K562 (cell line): Measurements from ENCODE around the gene RADX. TPM values are rescaled to one million over a fixed set of nuclear protein-coding genes. Genes with fewer than 3 reads are reported as not detected.

Experiments used
- ATAC-seq: fragments of 200-7000 bp; cut with Tn5 transposase; 3 replicates; pipeline ENCODE4 v1.9.1; 2020; ENCODE audit warnings: moderate library complexity
- BruUV-seq: library from RNA; stranded (reverse); fragments of 400-500 nt; replicated peaks from 2 replicates; lab custom pipeline; 2021; lab: Mats Ljungman, UMichigan
- CTCF ChIA-PET: fragments of 300-600 bp; formaldehyde crosslinking; extraction: SDS; loops from one replicate; lab custom pipeline; 2021; ENCODE audit warnings: low intra/inter-chr PET ratio; lab: Yijun Ruan, JAX
- POLR2A ChIA-PET: fragments of 300-600, 350-650 bp; sonication (Branson Sonifier 250); formaldehyde crosslinking; extraction: SDS; loops from one replicate; lab custom pipeline; 2021; ENCODE audit warnings: antibody characterized with exemption, inconsistent platforms; lab: Yijun Ruan, JAX
- DNase-seq, 4 experiments: peaks; one replicate each; pipeline versions ENCODE4 v3.0.0 to v3.0.0-alpha.2; 2011 to 2018; ENCODE audit warnings: low spot score in 3 of 4, mixed read lengths in 3 of 4; ENCODE audit errors: extremely low read depth in 1 of 4
- FAIRE-seq: peaks from 2 replicates; lab custom pipeline; 2011; peaks lifted over from hg19 to GRCh38; lab: Jason Lieb, UNC
- H2AFZ ChIP-seq: 2 replicates; pipeline ENCODE4 v1.6.0; 2011; ENCODE audit warnings: low read depth, low read length, control low read depth, inconsistent platforms
- H3K27ac ChIP-seq: fragments of 200-600 bp; 3 replicates; pipeline ENCODE4 v1.8.0; 2011; ENCODE audit warnings: low read depth, mild to moderate bottlenecking, control low read depth, inconsistent platforms, low read length, moderate library complexity, mixed read lengths; ENCODE audit errors: extremely low read depth
- H3K27me3 ChIP-seq, 2 experiments: fragments of 300-600 bp in 1 of 2; 2 replicates in 1 of 2; 3 replicates in 1 of 2; pipeline versions ENCODE4 v1.6.0 to v1.8.0; 2011; ENCODE audit warnings: inconsistent platforms in 2 of 2, low read length in 2 of 2, mild to moderate bottlenecking in 1 of 2, mixed read lengths in 1 of 2, moderate library complexity in 1 of 2; ENCODE audit not compliant: control insufficient read depth in 2 of 2, insufficient read depth in 2 of 2
- H3K36me3 ChIP-seq: fragments of 300-600 bp; 3 replicates; pipeline ENCODE4 v1.8.0; 2011; ENCODE audit warnings: mild to moderate bottlenecking, low read length, inconsistent platforms; ENCODE audit not compliant: control insufficient read depth, insufficient read depth
- H3K4me1 ChIP-seq, 2 experiments: fragments of 200-600 bp in 1 of 2; replicated peaks in 1 of 2; 2 replicates in 1 of 2; 3 replicates in 1 of 2; pipeline versions ENCODE4 v1.5.1 to v1.8.0; 2011; ENCODE audit warnings: inconsistent platforms in 2 of 2, low read length in 2 of 2, mild to moderate bottlenecking in 1 of 2, mixed read lengths in 1 of 2, moderate library complexity in 1 of 2; ENCODE audit not compliant: control insufficient read depth in 2 of 2, insufficient read depth in 2 of 2
- H3K4me2 ChIP-seq: 2 replicates; pipeline ENCODE4 v1.6.1; 2011; ENCODE audit warnings: low read length, control low read depth, inconsistent platforms, mixed read lengths; ENCODE audit not compliant: insufficient read depth
- H3K4me3 ChIP-seq: fragments of 200-600 bp; sonication (generic), shearing (Covaris generic); 2 replicates; pipeline ENCODE4 v1.5.1; 2016; ENCODE audit warnings: control low read depth, inconsistent platforms
- H3K79me2 ChIP-seq: fragments of 200-600 bp; 3 replicates; pipeline ENCODE4 v1.8.0; 2011; ENCODE audit warnings: low read length, inconsistent platforms; ENCODE audit not compliant: control insufficient read depth, insufficient read depth
- H3K9ac ChIP-seq, 2 experiments: 2 replicates each; pipeline versions ENCODE4 v1.6.0 to v1.6.1; 2011; ENCODE audit warnings: low read depth in 2 of 2, low read length in 2 of 2, control low read depth in 1 of 2, inconsistent platforms in 1 of 2, mild to moderate bottlenecking in 1 of 2, mixed read lengths in 1 of 2; ENCODE audit not compliant: insufficient read depth in 1 of 2
- H3K9me1 ChIP-seq: one replicate; pipeline ENCODE4 v1.6.0; 2011; ENCODE audit warnings: inconsistent platforms, mild to moderate bottlenecking, low read length, moderate library complexity; ENCODE audit not compliant: control insufficient read depth, insufficient read depth
- H3K9me3 ChIP-seq: replicated peaks from 2 replicates; pipeline ENCODE4 v1.5.1; 2011; ENCODE audit warnings: low read depth, low read length, inconsistent platforms; ENCODE audit not compliant: control insufficient read depth, insufficient read depth
- H4K20me1 ChIP-seq: replicated peaks from 2 replicates; pipeline ENCODE4 v1.6.1; 2011; ENCODE audit warnings: low read length, inconsistent platforms, mixed read lengths; ENCODE audit not compliant: control insufficient read depth, insufficient read depth
- BDP1 ChIP-seq: IDR thresholded peaks from 3 replicates; pipeline ENCODE4 v1.6.1; 2011; ENCODE audit not compliant: insufficient read length, insufficient read depth
- ILK ChIP-seq: fragments of 450-650 bp; IDR thresholded peaks from 2 replicates; pipeline ENCODE4 v1.6.1; 2016; ENCODE audit warnings: missing genetic modification characterization, low read depth, mild to moderate bottlenecking, missing compliant biosample characterization, moderate library complexity, borderline replicate concordance
- PHB ChIP-seq: fragments of 250-450 bp; sonication (Bioruptor Pico); IDR thresholded peaks from 2 replicates; pipeline ENCODE4 v1.5.0; 2021
- PURB ChIP-seq: sonication (generic); formaldehyde crosslinking; IDR thresholded peaks from 2 replicates; pipeline ENCODE4 v1.9.0; 2021; ENCODE audit warnings: low read depth, mild to moderate bottlenecking, missing genetic modification reagents
- SNAPC5 ChIP-seq: fragments of 250-450 bp; sonication (Bioruptor Pico); IDR thresholded peaks from 2 replicates; pipeline ENCODE4 v1.8.0; 2021; ENCODE audit warnings: moderate library complexity, mild to moderate bottlenecking, inconsistent platforms
- UBTF ChIP-seq, 2 experiments: IDR thresholded peaks; 2 replicates each; pipeline ENCODE4 v1.6.1; 2012; ENCODE audit warnings: improper control_type of control experiment in 2 of 2, low read depth in 2 of 2, low read length in 2 of 2, borderline replicate concordance in 1 of 2
- ZNF146 ChIP-seq: IDR thresholded peaks from one replicate; pipeline ENCODE4 v1.6.1; 2018; ENCODE audit warnings: missing compliant biosample characterization; ENCODE audit not compliant: unreplicated experiment
- ZNF280A ChIP-seq: fragments of 450-650 bp; IDR thresholded peaks from 2 replicates; pipeline ENCODE4 v1.6.1; 2018; ENCODE audit warnings: mild to moderate bottlenecking, low read depth; ENCODE audit not compliant: partially characterized antibody
- ZNF41 ChIP-seq: fragments of 250-450 bp; sonication (Bioruptor Pico); conservative IDR thresholded peaks from 2 replicates; pipeline ENCODE4 v1.4.0; 2020; ENCODE audit warnings: mild to moderate bottlenecking
- ZNF431 ChIP-seq: sonication (generic); formaldehyde crosslinking; IDR thresholded peaks from 2 replicates; pipeline ENCODE4 v1.8.0; 2022; ENCODE audit warnings: mild to moderate bottlenecking, missing genetic modification reagents
- WGBS: fragments of 100-300 bp; shearing (Covaris generic); methylation state at CpG from one replicate; pipeline ENCODE4 v1.1.6; 2016; ENCODE audit warnings: low coverage, mixed read lengths; ENCODE audit not compliant: insufficient coverage; ENCODE audit errors: missing lambda C conversion rate; 5-methylcytosine and 5-hydroxymethylcytosine counted together
- in situ Hi-C: fragments of 300-500 bp; cut with MboI; formaldehyde crosslinking; loops from 4 replicates; pipeline ENCODE4 v1.15.0; 2018; ENCODE audit warnings: inconsistent platforms, mixed read lengths
- intact Hi-C: fragments of 100-400 bp; cut with micrococcal nuclease; formaldehyde crosslinking; loops from 2 replicates; pipeline ENCODE4 v1.14.2; 2022
- polyA plus RNA-seq, 8 experiments: library from polyadenylated mRNA; depleted of rRNA in 4 of 8; stranded (reverse) in 5 of 8; unstranded in 3 of 8; fragments of >200 nt; fragmentation: Nextera tagmentation in 2 of 8; fragmentation: Illumina TruSeq in 1 of 8; extraction: Ambion mirVana in 2 of 8; extraction: Trizol in 1 of 8; gene quantifications; 2 replicates each; pipeline versions ENCODE4 v1.2.1 to v1.2.3, GENCODE V29; 2011 to 2014; ENCODE audit warnings: inconsistent platforms in 1 of 8, missing spikeins in 1 of 8
- total RNA-seq, 7 experiments: library from RNA; depleted of rRNA in 6 of 7; stranded (reverse); fragments of >200 nt in 6 of 7; fragmentation: Illumina TruSeq in 2 of 7; extraction: Trizol in 2 of 7; gene quantifications; 2 replicates each; pipeline versions ENCODE4 v1.2.1 to v1.2.3, GENCODE V29; 2011 to 2021; ENCODE audit warnings: low replicate concordance in 1 of 7
- TF ChIP-seq, protein P1 (sequence below): IDR thresholded peaks from 3 replicates; pipeline ENCODE4 v1.6.1; 2011; ENCODE audit warnings: borderline replicate concordance, mild to moderate bottlenecking; ENCODE audit not compliant: insufficient read length, insufficient read depth

Gene RADX
- total and polyA plus RNA-seq, 9 of the 15 experiments (the other 6 are each of a cell fraction or from before 2014, with no cell fraction given): 0.03 to 0.40 (median 0.12) TPM; not detected in 1

- H3K36me3 ChIP-seq: no peaks in the 10 kb centered on the region
- no peaks in the 10 kb centered on the region for H3K9me3 ChIP-seq
- no peak overlapping the region for H3K4me2 ChIP-seq
- no peaks in the 10 kb centered on the region for H3K79me2 ChIP-seq
- in situ Hi-C loops (no loop called here), intact Hi-C loops (no loop called here)
- H3K4me1 ChIP-seq: no peaks in the 10 kb centered on the region
- TF ChIP-seq PURB (CRISPR knock-in tag): no peak
- no peak for TF ChIP-seq ZNF41
- TF ChIP-seq PHB (CRISPR knock-in tag): no peak
- TF ChIP-seq SNAPC5 (CRISPR knock-in tag): no peak
- no TSS peak for BruUV-seq
- no peak for FAIRE-seq
- DNase-seq: no peak
- no peak overlapping the region for H3K4me3 ChIP-seq
- no peak overlapping the region for H3K27ac ChIP-seq
- H2AFZ ChIP-seq: no peak overlapping the region
- whole genome bisulfite sequencing: 3% methylated on average over 4 of the region's 4 CpGs
- H3K9ac ChIP-seq: no peak overlapping the region
- H3K27me3 ChIP-seq: no peaks in the 10 kb centered on the region
- ATAC-seq: no peak
- no peaks in the 10 kb centered on the region for H4K20me1 ChIP-seq
- CTCF ChIA-PET: no interaction called here
- H3K9me1 ChIP-seq: no peaks in the 10 kb centered on the region
- POLR2A ChIA-PET: no interaction called here
Measured at GRCh38 chrX:106672527-106672926, 60.7 kb downstream of the RADX start.

- Histone ChIP-seq H4K20me1 (no peaks in the 10 kb centered on the region), H3K9ac (no peak overlapping the region), H3K9me1 (no peaks in the 10 kb centered on the region), H3K79me2 (no peaks in the 10 kb centered on the region), H3K27ac (no peak overlapping the region), H3K4me3 (no peak overlapping the region), H3K9me3 (no peaks in the 10 kb centered on the region), H3K36me3 (no peaks in the 10 kb centered on the region), H3K27me3 (no peaks in the 10 kb centered on the region), H2AFZ (no peak overlapping the region), H3K4me2 (no peak overlapping the region), H3K4me1 (no peaks in the 10 kb centered on the region)
- FAIRE-seq (no peak), DNase-seq (no peak), ATAC-seq (no peak)
- ChIA-PET CTCF (no interaction called here), POLR2A (no interaction called here)
- intact Hi-C loops: no loop called here
- BruUV-seq: no TSS peak
- in situ Hi-C loops: no loop called here
- WGBS: 0% methylated on average over 2 of the region's 2 CpGs
- TF ChIP-seq ZNF146 (CRISPR knock-in tag) (no peak), ZNF280A (no peak), UBTF (IDR thresholded peaks at IDR 0.05; ENCODE audit: borderline replicate concordance in 1 of 2, low read depth in 2 of 2, low read length in 2 of 2) (no peak), ILK (tag) (no peak), ZNF431 (CRISPR knock-in tag) (no peak), BDP1 (no peak)
- TF ChIP-seq, protein P1, sequence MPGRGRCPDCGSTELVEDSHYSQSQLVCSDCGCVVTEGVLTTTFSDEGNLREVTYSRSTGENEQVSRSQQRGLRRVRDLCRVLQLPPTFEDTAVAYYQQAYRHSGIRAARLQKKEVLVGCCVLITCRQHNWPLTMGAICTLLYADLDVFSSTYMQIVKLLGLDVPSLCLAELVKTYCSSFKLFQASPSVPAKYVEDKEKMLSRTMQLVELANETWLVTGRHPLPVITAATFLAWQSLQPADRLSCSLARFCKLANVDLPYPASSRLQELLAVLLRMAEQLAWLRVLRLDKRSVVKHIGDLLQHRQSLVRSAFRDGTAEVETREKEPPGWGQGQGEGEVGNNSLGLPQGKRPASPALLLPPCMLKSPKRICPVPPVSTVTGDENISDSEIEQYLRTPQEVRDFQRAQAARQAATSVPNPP: no peak
Measured at GRCh38 chrX:106680716-106681115, 68.9 kb downstream of the RADX start.
